ENCODE results near the gene GALNT18.

Gene GALNT18

DNA sequence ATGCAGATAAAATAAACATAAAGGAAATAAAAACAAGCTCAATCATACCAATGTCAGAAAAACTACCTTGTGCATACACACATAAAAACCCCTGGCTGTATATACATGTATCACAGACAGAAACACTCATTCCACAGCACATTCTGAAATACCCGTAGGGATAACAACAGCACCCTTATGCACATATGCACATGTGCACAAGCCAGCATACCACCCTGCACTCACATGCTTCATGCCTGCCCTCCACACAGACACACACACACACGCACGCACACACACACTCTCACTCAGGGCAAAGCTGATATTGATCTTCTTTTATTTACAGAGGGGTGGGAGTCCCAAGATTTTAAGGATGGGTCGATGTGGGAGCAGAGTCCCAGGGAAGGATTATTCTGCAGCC lies 360.9 kb downstream of the GALNT18 start:
- no peak for DNase-seq

DNA sequence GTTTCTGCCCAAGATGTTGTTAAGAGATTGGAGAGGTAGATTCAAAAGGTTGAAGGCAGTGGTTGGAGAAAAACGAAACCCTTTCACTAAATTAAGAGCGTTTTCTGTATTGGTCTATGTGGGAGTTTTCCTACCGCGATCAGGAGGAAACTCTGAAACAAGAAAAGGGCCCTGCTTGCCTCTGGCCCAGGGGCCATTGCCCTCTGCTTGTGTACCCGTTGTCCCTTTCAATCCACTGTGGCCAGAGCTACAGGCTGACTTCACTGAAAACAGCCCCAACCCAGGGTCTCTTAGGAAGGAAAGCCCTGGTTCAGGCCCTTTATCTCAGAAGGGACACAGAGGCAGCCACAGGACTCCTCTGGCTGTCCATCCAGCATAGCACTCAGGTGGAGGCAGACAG lies 367.8 kb downstream of the GALNT18 start:
- DNase-seq: no peak

DNA sequence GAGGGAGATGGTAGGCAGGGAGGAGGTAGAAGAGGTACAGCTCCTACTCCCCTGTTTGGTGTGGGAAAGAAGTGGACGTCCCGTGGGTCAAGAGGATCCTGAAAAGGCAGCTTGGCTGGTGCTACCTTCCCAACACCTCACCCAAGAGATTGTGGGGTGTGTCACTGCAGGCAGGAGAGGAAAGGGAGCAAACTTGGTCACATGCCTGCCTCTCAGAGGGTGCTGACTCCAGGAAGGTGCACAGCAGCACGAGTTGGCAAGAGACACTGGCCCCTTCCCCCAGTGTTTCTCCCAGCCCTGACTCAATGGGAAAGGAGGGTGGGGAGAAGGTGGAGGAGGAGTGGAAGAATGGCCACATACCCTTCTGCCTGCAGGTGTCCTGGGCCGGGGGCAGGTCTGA lies 368.3 kb downstream of the GALNT18 start:
- no peak for DNase-seq

DNA sequence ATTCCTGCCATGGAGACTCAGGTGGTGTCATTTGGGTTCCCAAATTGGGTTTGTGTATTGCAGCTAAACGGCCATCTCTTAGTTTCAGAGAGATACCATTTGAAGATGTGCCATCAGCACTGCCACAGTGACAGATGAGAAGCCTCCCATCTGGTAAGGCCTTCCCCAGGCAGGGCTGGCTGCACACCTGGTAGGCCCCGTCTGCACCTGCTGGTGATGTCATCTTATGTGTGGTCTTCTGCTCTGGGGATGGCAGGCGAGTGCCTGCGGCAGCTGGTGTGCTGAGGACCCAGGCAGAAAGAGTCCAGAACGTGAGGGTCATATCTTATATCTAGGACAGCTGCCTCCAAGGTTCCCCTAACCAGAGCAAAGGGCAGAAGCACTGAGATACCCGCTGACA lies 369.4 kb downstream of the GALNT18 start:
- DNase-seq: no peak

DNA sequence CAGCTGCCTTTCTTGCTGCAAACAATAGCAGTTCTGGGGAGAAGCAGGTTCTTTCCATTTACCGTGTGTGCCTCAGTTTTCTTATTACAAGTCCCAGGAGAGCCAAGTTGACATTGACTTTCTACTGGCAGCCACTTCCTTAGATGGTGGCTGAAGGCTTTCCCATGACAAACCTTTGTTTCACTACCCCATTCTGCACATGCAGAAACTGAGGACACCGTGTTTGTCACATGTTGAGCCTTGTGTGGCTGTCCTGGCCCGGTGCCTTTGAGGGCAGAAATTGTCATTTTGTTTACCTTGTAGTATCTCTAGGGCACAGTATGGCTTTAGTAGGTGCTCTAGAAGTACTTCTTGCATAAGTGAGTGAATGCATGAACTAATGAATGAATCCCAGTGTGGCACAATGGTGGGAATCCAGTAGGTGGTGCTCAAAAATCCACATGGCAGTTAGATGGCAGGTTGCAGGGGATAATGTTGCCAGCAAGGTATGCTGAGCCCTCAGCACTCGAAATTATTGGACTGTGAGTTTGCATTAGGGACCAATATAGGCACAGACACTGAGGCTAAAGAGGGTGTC lies 370.3 kb downstream of the GALNT18 start:
- DNase-seq: no peak

DNA sequence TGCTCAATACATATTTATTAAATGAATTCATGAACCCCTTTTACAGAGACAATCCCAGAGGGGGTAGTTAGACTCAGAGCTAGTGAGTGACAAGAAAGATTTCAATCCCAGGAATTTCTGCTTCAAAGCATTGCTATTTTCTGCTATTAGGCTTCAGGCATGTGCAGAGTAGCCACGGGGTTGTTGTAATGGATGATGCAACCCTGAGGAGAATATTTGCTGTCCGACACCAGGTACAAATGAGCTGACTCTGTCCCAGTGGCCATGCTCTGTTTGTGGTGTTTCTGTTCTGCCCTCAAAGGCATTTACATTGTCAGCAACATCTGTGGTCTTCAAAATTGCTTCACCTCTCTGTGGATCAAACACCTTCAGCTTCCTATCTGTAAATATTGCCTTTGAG lies 371.3 kb downstream of the GALNT18 start:
- DNase-seq: no peak

DNA sequence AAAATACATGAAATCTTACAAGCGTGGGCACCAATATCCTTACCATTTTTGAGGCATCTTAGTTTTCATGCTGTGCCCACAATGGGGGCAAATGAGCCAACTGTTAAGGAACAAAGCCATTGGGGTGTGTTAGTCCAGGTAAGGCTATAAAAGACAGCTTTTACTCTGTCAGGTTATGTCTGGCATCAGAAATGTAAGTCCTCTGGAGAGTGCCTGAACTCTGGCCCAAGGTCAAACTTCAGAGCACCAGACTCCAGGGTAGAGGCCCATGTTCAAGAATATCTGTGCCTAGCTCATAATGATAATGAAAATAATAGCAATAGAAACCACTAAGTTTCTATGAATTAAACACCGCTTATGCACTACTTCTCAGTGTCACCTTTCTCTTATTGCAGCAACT lies 374.2 kb downstream of the GALNT18 start:
- no peak for DNase-seq

DNA sequence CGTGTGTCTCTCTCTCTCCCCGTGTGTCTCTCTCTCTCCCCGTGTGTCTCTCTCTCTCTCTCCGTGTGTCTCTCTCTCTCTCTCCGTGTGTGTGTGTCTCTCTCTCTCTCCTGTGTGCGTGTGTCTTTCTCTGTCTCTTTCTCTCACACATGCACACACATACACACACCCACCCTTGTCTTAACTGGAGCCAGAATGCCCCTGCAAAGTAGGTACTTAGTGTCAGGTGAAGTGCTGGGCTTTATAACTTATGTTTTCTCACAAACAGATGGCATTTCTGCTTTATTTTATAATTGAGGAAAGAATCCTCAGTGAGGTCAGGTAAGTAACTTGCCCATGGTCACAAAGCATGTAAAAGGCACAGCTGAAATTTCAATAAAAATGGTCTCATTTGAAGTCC lies 374.7 kb downstream of the GALNT18 start:
- no peak for DNase-seq

DNA sequence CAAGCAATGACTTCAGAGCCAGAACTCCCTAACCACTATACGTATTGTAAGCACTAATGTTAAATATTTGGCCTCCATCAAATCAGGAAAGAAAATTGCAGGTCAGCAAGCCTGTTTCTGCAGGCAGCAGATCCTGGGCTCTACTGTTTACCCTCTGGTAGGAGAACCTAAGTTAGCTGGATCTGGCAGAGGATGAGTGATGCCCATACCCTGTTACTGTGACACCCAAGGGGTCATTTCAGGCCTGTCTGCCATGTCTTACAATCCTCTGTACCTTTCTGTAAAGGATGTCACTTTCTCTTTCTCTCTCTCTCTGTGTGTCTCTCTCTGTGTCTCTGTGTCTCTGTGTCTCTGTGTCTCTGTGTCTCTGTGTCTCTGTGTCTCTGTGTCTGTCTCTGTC lies 375.6 kb downstream of the GALNT18 start:
- DNase-seq: no peak

DNA sequence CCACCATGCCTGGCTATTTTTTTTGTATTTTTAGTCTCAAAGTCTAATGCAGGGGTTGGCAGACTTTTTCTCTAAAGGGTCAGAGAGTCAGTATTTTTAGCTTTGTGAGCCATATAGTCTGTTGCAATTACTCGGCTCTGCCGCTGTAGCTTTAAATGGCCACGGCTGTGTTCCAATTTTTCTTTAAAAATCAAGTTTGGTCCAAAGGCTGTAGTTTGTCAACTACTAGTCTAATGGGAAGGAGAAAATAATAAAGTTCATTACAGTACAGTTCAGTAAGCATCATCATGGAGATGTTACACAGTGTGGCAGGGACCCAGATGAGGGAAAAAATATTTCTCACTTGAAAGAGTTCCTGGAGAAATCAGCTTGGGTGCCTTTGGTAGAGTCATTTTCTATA lies 376.4 kb downstream of the GALNT18 start:
- no peak for DNase-seq

DNA sequence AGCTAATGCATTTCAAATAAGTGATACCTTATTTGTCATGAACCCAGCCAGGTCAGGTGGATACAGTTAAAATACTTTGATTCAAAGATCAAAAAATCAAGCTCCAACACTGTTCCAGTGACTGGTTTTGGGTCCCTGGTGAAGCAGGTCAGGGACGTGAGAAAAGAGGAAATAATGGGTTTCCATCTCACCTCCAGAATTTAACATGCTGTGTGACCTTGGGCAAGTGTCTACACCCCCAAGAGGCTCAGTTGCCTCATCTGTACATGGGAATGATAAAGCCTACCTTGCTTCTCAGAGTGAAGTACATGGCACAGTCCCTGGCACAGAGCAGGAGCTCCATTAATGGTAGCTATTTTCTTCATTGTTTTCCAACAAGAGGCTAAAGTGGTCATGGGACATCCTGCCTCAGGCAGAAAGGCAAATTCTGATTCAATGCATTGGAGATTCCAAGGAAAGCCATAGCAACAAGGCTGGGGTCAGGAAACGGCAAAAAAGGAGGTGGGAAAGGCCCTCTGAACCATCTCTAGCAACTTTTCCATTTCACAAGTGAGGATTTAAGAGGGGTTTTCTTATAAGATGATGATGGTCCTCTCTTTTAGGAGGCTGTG lies 377.2 kb downstream of the GALNT18 start:
- DNase-seq: no peak

DNA sequence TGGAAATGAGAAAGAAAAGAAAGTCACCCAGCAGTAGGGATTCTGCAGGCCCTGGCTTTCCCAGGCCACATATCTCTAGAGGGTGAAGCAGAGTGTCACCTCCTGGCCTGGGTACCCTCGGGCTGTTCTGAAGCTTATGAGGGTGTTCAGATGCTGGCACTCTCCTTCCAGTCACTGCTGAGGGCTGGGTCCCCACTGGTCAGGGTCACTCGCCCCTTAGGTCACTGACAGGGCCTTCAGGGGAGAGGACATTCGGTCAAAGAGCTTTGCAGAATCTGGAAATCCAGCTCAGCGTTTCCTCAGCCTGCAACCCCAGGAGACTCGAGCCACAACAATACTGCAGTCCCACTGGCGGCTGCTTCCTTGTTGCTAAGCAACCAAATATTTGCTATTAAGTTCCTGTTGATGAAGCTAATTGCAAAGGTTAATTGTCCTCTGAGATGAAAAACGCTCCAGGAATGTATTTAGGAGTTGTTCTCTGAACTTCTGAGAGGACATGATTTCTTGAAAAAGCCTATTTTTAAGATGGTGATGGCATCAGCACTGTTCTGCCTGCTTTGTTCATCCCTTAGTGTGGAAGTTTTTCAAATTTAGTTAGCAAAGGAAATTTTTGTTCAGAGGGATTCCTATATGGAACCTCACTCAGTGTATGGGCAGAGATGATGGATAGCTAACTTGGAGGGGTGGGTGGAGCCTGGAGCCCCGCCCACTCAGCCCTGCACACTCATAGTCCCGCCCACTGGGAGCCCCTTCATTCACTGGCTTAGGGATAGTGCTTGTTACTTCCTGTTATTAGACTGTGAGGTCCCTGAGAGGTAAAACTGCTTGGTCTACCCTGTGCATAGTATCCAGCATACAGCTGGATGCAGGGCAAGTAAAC lies 378.0 kb downstream of the GALNT18 start:
- DNase-seq: peak; percentile 48 to 72

DNA sequence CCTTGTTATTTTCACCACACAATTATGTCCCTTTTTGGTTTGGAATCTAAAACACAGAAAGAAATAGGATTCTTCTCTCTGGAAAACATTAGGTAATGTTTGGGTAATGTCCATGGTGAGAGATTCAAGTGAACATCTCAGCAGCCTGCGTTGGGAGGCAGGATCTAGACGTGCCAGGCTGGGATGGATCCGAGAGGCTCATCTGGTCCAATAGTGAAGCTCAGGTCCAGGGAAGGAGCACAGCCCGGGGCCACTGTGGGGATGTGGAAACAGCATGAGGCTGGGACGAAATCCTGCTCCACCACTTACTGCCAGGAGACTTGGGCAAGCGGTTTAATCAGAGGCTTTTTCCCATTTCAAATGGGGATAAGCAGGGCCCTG lies 378.6 kb downstream of the GALNT18 start:
- no peak for DNase-seq

DNA sequence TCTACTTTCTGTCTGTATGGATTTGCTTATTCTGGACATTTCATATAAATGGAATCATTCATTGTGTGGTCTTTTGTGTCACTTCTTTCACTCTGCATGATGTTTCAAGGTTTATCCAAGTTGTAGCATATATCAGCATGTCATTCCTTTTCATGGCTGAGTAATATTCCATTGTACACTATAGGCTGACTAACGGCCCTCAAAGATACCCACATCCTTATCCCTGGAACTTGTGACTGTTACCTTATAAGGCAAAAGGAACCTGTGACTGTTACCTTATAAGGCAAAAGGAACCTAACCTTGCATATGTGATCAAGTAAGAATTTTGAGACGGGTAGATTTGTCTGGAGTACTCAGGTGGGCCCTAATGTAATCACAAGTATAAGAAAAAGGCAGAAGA lies 380.5 kb downstream of the GALNT18 start:
- no peak for DNase-seq

DNA sequence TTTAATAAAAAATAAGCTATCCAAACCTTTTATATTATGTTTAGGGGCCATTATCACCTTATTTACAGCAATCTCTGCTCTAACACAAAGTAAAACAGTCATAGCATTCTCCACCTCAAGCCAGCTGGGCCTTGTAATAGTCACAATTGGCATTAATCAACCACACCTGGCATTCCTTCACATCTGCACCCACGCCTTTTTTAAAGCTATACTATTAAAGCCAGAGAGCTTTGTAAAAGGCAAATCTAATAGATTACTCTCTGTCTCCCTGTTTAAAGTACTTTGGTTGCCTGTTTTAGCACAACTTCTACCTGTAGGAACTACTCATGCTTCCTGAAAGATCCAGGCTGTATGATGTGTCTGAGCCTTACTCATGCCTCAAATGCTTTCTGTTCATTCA lies 381.8 kb downstream of the GALNT18 start:
- DNase-seq: no peak

DNA sequence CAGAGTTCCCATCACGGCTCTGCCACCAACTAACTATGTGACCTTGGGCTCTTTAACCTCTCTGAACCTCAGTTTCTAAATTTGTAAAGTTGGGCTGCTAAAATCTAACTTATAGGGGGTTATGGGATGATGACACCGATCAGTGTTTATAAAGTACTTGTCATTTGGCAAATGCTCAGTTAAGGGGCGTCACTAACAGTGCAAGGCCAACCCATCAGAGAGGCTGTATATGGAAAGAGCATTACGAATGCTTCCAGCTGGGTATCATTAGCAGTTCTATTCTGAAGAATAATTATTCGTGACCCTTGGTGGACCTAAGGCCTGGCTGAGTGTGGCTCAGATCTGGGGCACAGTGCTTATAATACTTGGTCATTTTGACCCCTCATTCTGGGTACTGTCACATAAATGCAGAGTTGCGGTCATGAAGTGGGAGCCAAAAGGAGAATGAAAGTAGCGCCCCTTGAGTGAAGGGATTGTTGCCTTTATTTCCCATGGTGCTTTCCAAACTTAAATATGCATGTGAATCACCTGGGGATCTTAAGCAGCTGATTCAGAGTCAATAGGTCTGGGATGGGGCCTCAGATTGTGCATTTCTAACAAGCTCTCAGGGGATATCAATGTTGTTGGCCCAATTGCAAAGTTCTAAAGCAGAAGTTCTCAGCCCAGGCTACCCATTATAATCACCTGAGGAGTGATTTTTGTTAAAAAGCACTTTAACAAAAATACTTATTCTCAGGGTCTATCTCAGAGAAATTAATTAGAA lies 384.6 kb downstream of the GALNT18 start:
- DNase-seq: no peak

DNA sequence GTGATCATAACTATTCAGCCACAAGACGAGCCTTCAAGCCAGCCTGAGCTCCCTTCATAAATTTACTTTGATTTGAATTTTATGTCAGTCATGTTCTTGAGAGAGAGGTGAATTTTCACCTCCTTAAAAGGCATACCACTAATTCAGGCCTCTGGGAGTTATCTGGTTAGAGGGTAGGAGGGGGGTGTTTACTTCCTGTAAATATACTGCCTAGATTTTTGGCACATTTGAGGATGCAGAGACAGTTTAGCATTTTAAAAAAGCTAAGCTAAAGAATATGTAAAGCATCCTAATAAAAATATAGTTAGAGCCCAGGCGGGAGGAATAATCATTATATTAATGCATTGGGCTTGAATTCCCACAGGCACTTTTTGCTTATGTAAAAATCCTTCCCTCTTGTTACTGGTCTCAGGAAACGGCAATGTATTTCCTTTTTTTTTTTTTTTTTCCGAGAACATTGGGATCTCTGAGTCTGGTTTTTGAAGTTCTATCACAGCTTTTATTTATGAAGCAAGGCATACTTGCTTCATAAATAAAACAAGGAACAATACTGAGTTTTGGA lies 385.2 kb downstream of the GALNT18 start:
- DNase-seq: no peak

DNA sequence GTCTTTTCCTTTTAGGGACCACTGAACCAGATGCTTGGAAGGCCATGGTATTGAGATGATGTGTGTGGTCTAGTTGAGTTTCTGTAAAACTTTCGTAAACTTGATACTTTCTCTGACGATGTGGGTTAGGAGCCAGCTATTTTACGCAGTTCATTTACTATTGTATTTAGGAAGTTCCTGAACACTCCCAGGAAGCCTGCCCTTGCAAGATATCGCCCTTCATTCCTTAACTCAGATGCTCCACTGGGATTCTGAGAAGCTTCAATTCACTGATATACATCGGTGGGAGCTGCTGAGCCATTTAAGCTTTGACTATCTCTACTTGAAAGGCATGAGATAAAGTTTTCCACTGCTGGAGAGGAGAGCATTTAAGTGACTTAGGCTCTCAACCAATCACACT lies 390.0 kb downstream of the GALNT18 start:
- no peak for DNase-seq

DNA sequence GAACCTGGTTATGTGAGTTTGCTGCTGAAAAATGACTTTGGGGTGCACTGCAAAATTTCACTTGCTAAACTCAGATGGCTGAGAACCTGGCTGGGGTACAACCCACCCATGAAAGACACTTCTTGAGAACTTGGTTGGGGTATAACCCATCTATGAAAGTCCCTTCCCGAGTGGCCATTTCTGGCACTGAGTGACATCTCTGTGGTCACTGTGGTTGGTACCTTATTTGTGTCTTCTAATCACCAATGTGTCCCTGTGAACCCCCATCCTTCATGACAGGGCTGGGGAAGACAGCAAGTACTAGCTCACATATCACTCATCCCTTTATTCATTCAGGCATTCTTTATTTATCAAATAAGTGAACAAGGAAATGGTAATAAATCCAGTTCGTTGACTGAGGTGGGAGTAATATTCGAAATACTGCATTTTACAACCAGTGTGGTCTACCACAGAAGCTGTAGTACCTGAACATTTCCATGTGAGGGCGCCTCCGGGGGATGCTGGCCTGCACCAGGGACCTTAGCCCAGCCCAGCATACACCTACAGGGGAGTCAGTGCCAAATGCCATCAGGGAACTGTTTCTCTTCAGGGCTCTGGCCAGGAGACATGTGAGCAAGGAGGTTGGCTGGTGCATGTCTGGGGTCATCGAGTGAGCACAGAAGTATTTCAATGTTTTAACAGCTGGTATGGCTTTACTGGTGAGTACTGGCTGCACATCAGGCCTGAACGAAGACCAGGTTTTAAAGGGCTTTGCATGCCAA lies 390.8 kb downstream of the GALNT18 start:
- no peak for DNase-seq

DNA sequence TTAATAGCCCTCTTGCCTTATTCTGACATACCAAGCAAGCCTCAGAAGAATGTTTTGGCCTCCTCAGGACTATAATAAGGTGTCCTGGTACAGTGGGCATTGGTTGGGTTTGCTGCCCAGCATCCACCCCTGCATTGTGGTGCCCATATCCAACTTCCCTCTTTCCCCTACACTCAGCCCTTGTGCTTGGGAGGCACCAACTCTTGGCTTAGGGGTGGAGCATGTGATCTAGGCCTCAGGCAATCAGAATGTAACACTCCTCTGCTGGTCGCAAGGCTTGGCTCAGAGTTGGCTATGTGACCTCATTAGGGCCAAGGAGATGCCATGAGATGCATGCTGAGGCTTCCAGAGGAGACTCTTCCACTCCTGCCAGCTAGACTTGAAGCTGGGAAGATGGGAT lies 391.7 kb downstream of the GALNT18 start:
- no peak for DNase-seq

DNA sequence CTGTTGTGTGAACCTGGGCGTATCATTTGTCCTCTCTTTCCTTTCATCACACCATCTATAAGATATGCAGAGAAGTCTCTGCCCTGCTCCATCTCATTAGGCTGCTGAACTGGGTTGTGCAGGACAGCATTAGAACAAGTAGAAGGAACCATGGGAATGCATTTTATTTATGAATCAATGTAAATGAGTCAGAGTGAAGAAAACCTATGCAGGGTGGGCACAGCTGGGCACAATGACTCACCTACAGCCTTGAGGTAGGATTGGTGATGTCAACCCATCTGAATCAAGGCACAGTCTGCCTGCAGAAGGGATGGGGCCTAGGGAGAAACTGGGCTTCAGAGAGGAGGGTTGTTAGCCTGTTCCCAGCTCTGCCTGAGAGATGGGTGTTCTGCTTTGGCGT lies 392.2 kb downstream of the GALNT18 start:
- DNase-seq: no peak

DNA sequence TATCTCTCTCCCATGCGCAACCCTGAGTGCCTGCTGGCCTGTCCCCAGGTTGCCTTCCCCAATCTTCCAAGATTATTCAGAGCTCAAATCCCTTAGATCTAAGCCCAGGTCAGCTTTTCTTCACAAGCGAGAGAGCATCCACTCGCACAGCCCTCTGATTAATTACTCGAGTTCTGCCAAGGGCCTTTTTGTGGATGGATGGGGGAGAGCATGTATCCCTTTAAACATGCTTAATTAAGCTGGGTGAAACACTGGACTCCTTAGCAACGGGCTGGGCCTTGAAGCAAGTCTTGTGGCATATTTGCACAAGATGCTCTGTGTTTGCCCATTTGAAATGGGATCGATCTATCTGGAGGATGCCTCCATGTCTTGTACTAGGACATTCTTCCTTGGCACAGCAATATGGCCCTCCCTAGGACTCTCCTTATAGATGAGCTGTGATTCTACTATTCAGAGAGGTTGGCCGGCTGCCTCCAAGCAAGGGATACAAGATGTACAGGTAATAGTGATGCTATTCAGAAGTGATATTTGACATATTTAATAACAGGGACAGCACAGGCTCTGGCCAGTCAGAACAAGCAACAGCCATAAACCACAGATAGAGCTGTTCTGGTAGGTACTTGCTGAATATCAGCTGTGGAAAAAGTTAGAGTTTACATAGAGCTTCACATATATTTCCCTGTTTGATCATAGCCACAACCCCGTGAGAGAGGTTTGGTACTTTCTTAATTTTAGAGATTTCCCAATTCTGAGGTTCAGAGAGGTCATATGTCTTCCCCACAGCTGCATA lies 394.3 kb downstream of the GALNT18 start:
- DNase-seq: no peak

Measured in CD4-positive, alpha-beta T cell treated with Interleukin-4 for 1 hour (primary cell).